Fibroblast of mammary gland (primary cell): ENCODE measurements around the gene PLA2G4A.

Experiments used
- DNase-seq: peaks from one replicate; pipeline ENCODE4 v3.0.0-alpha.2; 2010; ENCODE audit warnings: low read depth
- H3K4me3 ChIP-seq: 2 replicates; pipeline ENCODE4 v1.5.1; 2011; ENCODE audit warnings: low read depth, mild to moderate bottlenecking, low read length, moderate library complexity; ENCODE audit not compliant: control insufficient read depth
- CTCF ChIP-seq: conservative IDR thresholded peaks from 2 replicates; pipeline ENCODE4 v1.5.1; 2011; ENCODE audit warnings: low read depth, low read length, inconsistent platforms; ENCODE audit not compliant: control insufficient read depth, insufficient read depth

The PLA2G4A gene

GRCh38 chr1:186819563-186819962 is 9.2 kb upstream of the PLA2G4A start:
- TF ChIP-seq CTCF = no peak
- H3K4me3 ChIP-seq = no peak overlapping the region
- DNase-seq = peak; percentile 13

GRCh38 chr1:186829686-186830587 is 1.2 kb downstream of the PLA2G4A start:
- TF ChIP-seq CTCF = no peak
- H3K4me3 ChIP-seq = peak overlapping the region; percentile 90
- no peak for DNase-seq

- TF ChIP-seq CTCF = no peak
- no peak overlapping the region for H3K4me3 ChIP-seq
- no peak for DNase-seq
Observed at GRCh38 chr1:186831168-186831567, 2.4 kb downstream of the PLA2G4A start.

GRCh38 chr1:186834399-186834958 is 5.7 kb downstream of the PLA2G4A start:
- DNase-seq = no peak
- H3K4me3 ChIP-seq = no peak overlapping the region
- no peak for TF ChIP-seq CTCF

GRCh38 chr1:186835448-186835847 is 6.7 kb downstream of the PLA2G4A start:
- no peak for TF ChIP-seq CTCF
- no peak overlapping the region for H3K4me3 ChIP-seq
- DNase-seq = no peak

- H3K4me3 ChIP-seq = no peak overlapping the region
- no peak for DNase-seq
- TF ChIP-seq CTCF = no peak
Observed at GRCh38 chr1:186837806-186838205, 9.1 kb downstream of the PLA2G4A start.
